ENCODE results near the gene CTDSPL.

- TF ChIP-seq, protein P1, sequence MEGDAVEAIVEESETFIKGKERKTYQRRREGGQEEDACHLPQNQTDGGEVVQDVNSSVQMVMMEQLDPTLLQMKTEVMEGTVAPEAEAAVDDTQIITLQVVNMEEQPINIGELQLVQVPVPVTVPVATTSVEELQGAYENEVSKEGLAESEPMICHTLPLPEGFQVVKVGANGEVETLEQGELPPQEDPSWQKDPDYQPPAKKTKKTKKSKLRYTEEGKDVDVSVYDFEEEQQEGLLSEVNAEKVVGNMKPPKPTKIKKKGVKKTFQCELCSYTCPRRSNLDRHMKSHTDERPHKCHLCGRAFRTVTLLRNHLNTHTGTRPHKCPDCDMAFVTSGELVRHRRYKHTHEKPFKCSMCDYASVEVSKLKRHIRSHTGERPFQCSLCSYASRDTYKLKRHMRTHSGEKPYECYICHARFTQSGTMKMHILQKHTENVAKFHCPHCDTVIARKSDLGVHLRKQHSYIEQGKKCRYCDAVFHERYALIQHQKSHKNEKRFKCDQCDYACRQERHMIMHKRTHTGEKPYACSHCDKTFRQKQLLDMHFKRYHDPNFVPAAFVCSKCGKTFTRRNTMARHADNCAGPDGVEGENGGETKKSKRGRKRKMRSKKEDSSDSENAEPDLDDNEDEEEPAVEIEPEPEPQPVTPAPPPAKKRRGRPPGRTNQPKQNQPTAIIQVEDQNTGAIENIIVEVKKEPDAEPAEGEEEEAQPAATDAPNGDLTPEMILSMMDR (tag by site-specific recombination; IDR thresholded peaks at IDR 0.05) = no peak
- no peak for TF ChIP-seq ZNF621 (tag by site-specific recombination; IDR thresholded peaks at IDR 0.05)
- TF ChIP-seq ZNF302 (tag by site-specific recombination; IDR thresholded peaks at IDR 0.05; ENCODE audit: low read depth) = no peak
- TF ChIP-seq ELK4 (IDR thresholded peaks at IDR 0.05; ENCODE audit: borderline replicate concordance, low read depth, low read length) = no peak
- no peak for TF ChIP-seq ZNF510 (tag by site-specific recombination; IDR thresholded peaks at IDR 0.05; ENCODE audit: insufficient replicate concordance)
- TF ChIP-seq FEZF1 (tag by site-specific recombination; IDR thresholded peaks at IDR 0.05) = no peak
- no peak for TF ChIP-seq TCF7L2 (IDR thresholded peaks at IDR 0.05; ENCODE audit: borderline replicate concordance, low read depth, low read length)
- no peak for TF ChIP-seq ZSCAN23 (tag by site-specific recombination; IDR thresholded peaks at IDR 0.05)
- TF ChIP-seq ZNF311 (tag by site-specific recombination; IDR thresholded peaks at IDR 0.05; ENCODE audit: borderline replicate concordance) = no peak
- TF ChIP-seq ZNF664 (tag by site-specific recombination; IDR thresholded peaks at IDR 0.05) = no peak
- TF ChIP-seq ZNF341 (tag by site-specific recombination; IDR thresholded peaks at IDR 0.05; ENCODE audit: low read depth) = no peak
- TF ChIP-seq ZEB2 (tag by site-specific recombination; IDR thresholded peaks at IDR 0.05) = no peak
- TF ChIP-seq, protein P2, sequence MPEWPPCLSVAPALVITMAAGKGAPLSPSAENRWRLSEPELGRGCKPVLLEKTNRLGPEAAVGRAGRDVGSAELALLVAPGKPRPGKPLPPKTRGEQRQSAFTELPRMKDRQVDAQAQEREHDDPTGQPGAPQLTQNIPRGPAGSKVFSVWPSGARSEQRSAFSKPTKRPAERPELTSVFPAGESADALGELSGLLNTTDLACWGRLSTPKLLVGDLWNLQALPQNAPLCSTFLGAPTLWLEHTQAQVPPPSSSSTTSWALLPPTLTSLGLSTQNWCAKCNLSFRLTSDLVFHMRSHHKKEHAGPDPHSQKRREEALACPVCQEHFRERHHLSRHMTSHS (tag by site-specific recombination; IDR thresholded peaks at IDR 0.05) = no peak
Observed at GRCh38 chr3:38009807-38010591, 148.3 kb downstream of the CTDSPL start.
